ENCODE measurements around the gene MMP1. TPM values are rescaled to one million over a fixed set of nuclear protein-coding genes. Genes with fewer than 3 reads are reported as not detected.

The MMP1 gene
- total RNA-seq, 1 donor from 2014 or later: 0.13 TPM

DNA sequence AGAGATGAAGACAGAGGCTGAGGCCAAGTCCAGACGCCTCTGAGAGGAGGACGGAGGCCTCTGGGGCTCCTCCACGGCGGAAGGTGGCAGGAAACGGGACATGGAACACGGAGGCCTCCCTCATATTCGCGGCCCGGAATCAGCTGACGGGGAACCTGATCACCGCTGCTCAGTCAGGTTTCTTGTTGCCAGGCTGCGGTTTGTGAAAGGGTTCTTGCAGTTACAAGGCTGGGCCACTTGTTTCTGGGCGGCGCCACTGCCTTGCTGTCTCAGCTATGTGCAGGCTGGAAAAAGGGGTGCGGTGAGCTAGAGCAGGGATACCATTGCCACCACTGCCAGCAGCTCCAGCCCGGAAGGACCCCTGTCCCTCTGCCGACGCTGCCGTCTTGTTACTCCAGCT, 10.0 kb upstream of the MMP1 start:
- Mint-ChIP-seq H3K36me3 (no peaks in the 10 kb centered on the region), H3K9me3 (peaks cover 8% of the 10 kb centered on the region), H3K27ac (no peak overlapping the region), H3K27me3 (ENCODE audit: low read depth) (no peaks in the 10 kb centered on the region), H3K4me1 (peaks cover 8% of the 10 kb centered on the region), H3K4me3 (no peak overlapping the region)
- no peak for TF ChIP-seq CTCF (IDR thresholded peaks at IDR 0.05; ENCODE audit: unreplicated experiment)
- no peak for DNase-seq (ENCODE audit: low spot score in 2 of 2, unreplicated experiment in 2 of 2)

- no peak for TF ChIP-seq CTCF (IDR thresholded peaks at IDR 0.05; ENCODE audit: unreplicated experiment)
- Mint-ChIP-seq H3K4me1 (peaks cover 8% of the 10 kb centered on the region), H3K36me3 (no peaks in the 10 kb centered on the region), H3K9me3 (peaks cover 8% of the 10 kb centered on the region), H3K27me3 (ENCODE audit: low read depth) (no peaks in the 10 kb centered on the region), H3K27ac (no peak overlapping the region), H3K4me3 (no peak overlapping the region)
- no peak for DNase-seq (ENCODE audit: low spot score in 2 of 2, unreplicated experiment in 2 of 2)
These were observed 8.3 kb upstream of the MMP1 start for GRCh38 chr11:102806296-102806695.

- H3K36me3 Mint-ChIP-seq: no peaks in the 10 kb centered on the region
- H3K9me3 Mint-ChIP-seq: peaks cover 6% of the 10 kb centered on the region
- peaks cover 4% of the 10 kb centered on the region for H3K4me1 Mint-ChIP-seq
- no peak overlapping the region for H3K4me3 Mint-ChIP-seq
- no peak for TF ChIP-seq CTCF (IDR thresholded peaks at IDR 0.05; ENCODE audit: unreplicated experiment)
- no peak for DNase-seq (ENCODE audit: low spot score in 2 of 2, unreplicated experiment in 2 of 2)
- no peaks in the 10 kb centered on the region for H3K27me3 Mint-ChIP-seq (ENCODE audit: low read depth)
- no peak overlapping the region for H3K27ac Mint-ChIP-seq
These were observed 4.4 kb upstream of the MMP1 start for GRCh38 chr11:102802341-102802740.

DNA sequence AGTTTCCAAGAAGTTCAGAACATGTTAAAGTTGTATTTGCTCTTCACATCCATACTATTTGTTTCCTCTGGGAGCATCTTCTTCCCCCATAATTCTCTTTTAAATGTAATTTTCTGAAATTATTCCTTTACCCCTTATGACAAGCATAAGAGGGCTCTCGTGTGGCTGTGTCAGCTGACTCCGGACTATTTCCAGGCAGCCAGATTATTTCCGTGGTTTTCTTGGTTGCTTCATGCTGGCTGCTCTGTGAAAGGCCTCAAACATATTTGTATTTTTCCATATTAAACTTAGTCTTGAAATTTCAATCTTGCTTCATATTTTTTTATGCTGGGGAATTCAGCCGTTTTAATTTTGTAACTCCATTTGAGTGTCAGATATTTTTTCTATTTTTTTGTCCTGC, 2.8 kb upstream of the MMP1 start:
- H3K36me3 Mint-ChIP-seq: no peaks in the 10 kb centered on the region
- DNase-seq (ENCODE audit: low spot score in 2 of 2, unreplicated experiment in 2 of 2): no peak
- no peaks in the 10 kb centered on the region for H3K4me1 Mint-ChIP-seq
- no peak for TF ChIP-seq CTCF (IDR thresholded peaks at IDR 0.05; ENCODE audit: unreplicated experiment)
- no peak overlapping the region for H3K27ac Mint-ChIP-seq
- H3K9me3 Mint-ChIP-seq: no peaks in the 10 kb centered on the region
- peaks cover 4% of the 10 kb centered on the region for H3K27me3 Mint-ChIP-seq (ENCODE audit: low read depth)
- no peak overlapping the region for H3K4me3 Mint-ChIP-seq

- Mint-ChIP-seq H3K36me3 (no peaks in the 10 kb centered on the region), H3K4me1 (no peaks in the 10 kb centered on the region), H3K27me3 (ENCODE audit: low read depth) (peaks cover 4% of the 10 kb centered on the region), H3K9me3 (no peaks in the 10 kb centered on the region), H3K4me3 (no peak overlapping the region), H3K27ac (no peak overlapping the region)
- TF ChIP-seq CTCF (IDR thresholded peaks at IDR 0.05; ENCODE audit: unreplicated experiment): no peak
- DNase-seq (ENCODE audit: low spot score in 2 of 2, unreplicated experiment in 2 of 2): no peak
These were observed 1.9 kb upstream of the MMP1 start for GRCh38 chr11:102799681-102800340.

- Mint-ChIP-seq H3K27me3 (ENCODE audit: low read depth) (peaks cover 4% of the 10 kb centered on the region), H3K27ac (no peak overlapping the region)
- no peak for DNase-seq (ENCODE audit: low spot score in 2 of 2, unreplicated experiment in 2 of 2)
These were observed 3.6 kb downstream of the MMP1 start for GRCh38 chr11:102794382-102794781.

More at GRCh38 chr11:102794382-102794781, 3.6 kb downstream of the MMP1 start:
- peak; percentile 23 for TF ChIP-seq CTCF (IDR thresholded peaks at IDR 0.05; ENCODE audit: unreplicated experiment)
- Mint-ChIP-seq H3K4me3 (no peak overlapping the region), H3K9me3 (no peaks in the 10 kb centered on the region), H3K4me1 (no peaks in the 10 kb centered on the region), H3K36me3 (no peaks in the 10 kb centered on the region)

All from mesothelial cell of epicardium (in vitro differentiated cells).